Activated CD4-positive, alpha-beta T cell treated with anti-CD3 and anti-CD28 coated beads, Interleukin-2, amount 50 U/mL, for 48 hours (primary cell): ENCODE results near the gene YPEL2.

Source experiments
- DNase-seq, 2 experiments: peaks; one replicate each; pipeline ENCODE4 v3.0.0-alpha.2; 2020

YPEL2 gene

GRCh38 chr17:59435238-59435637, 103.8 kb downstream of the YPEL2 start:
- DNase-seq, result no peak

- DNase-seq, result no peak
Measured at GRCh38 chr17:59436900-59437299, 105.4 kb downstream of the YPEL2 start.

GRCh38 chr17:59437791-59438281, 106.4 kb downstream of the YPEL2 start:
- DNase-seq, result no peak

- DNase-seq, result peak in 1 of 2 experiments; percentile 20
Measured at GRCh38 chr17:59439262-59439661, 107.8 kb downstream of the YPEL2 start.

- no peak for DNase-seq
Measured at GRCh38 chr17:59439741-59440211, 108.3 kb downstream of the YPEL2 start.

GRCh38 chr17:59440757-59441463, 109.5 kb downstream of the YPEL2 start:
- peak; percentile 89 to 94 for DNase-seq

GRCh38 chr17:59441464-59442096, 110.1 kb downstream of the YPEL2 start:
- DNase-seq, result peak in 1 of 2 experiments; percentile 16

GRCh38 chr17:59443106-59443505, 111.7 kb downstream of the YPEL2 start:
- DNase-seq, result no peak
